Osteocyte (in vitro differentiated cells): ENCODE data around the gene IKZF1. TPM values are rescaled to one million over a fixed set of nuclear protein-coding genes. Genes with fewer than 3 reads are reported as not detected.

Source experiments
- DNase-seq: peaks from one replicate; pipeline ENCODE4 v3.0.0; 2021; ENCODE audit warnings: mixed read lengths; ENCODE audit not compliant: unreplicated experiment; ENCODE audit errors: extremely low spot score
- H3K27ac Mint-ChIP-seq: one replicate; pipeline ENCODE4 v1.8.0; 2021; ENCODE audit warnings: mild to moderate bottlenecking, mixed read lengths; ENCODE audit not compliant: unreplicated experiment
- H3K27me3 Mint-ChIP-seq: one replicate; pipeline ENCODE4 v1.8.0; 2021; ENCODE audit warnings: mixed read lengths; ENCODE audit not compliant: unreplicated experiment
- H3K36me3 Mint-ChIP-seq: one replicate; pipeline ENCODE4 v1.8.0; 2021; ENCODE audit warnings: mixed read lengths; ENCODE audit not compliant: unreplicated experiment
- H3K4me1 Mint-ChIP-seq: one replicate; pipeline ENCODE4 v1.8.0; 2021; ENCODE audit warnings: mixed read lengths; ENCODE audit not compliant: unreplicated experiment
- H3K4me3 Mint-ChIP-seq: one replicate; pipeline ENCODE4 v1.8.0; 2021; ENCODE audit warnings: mild to moderate bottlenecking, moderate library complexity, mixed read lengths; ENCODE audit not compliant: unreplicated experiment
- H3K9me3 Mint-ChIP-seq: one replicate; pipeline ENCODE4 v1.8.0; 2021; ENCODE audit warnings: mixed read lengths; ENCODE audit not compliant: unreplicated experiment
- CTCF ChIP-seq: fragments of 200-600 bp; sonication (generic); IDR thresholded peaks from 2 replicates; pipeline ENCODE4 v1.5.0; 2021; ENCODE audit warnings: antibody characterized with exemption, mild to moderate bottlenecking, moderate library complexity
- total RNA-seq: library from RNA; stranded (reverse); gene quantifications from 2 replicates; pipeline ENCODE4 v1.2.1, GENCODE V29; 2021

The IKZF1 gene
- total RNA-seq, 1 donor from 2014 or later, result not detected

GRCh38 chr7:50312250-50313162 is 8.0 kb downstream of the IKZF1 start:
- no peaks in the 10 kb centered on the region for H3K36me3 Mint-ChIP-seq
- no peak overlapping the region for H3K27ac Mint-ChIP-seq
- H3K4me1 Mint-ChIP-seq, result no peaks in the 10 kb centered on the region
- H3K4me3 Mint-ChIP-seq, result no peak overlapping the region
- no peak for DNase-seq
- peaks cover 57% of the 10 kb centered on the region for H3K27me3 Mint-ChIP-seq
- no peak for TF ChIP-seq CTCF
- no peaks in the 10 kb centered on the region for H3K9me3 Mint-ChIP-seq

- Mint-ChIP-seq H3K36me3 (no peaks in the 10 kb centered on the region), H3K27ac (no peak overlapping the region), H3K9me3 (no peaks in the 10 kb centered on the region), H3K4me3 (no peak overlapping the region), H3K27me3 (peaks cover 50% of the 10 kb centered on the region), H3K4me1 (no peaks in the 10 kb centered on the region)
- no peak for TF ChIP-seq CTCF
- DNase-seq, result no peak
Measured at GRCh38 chr7:50314836-50315592, 10.5 kb downstream of the IKZF1 start.

- TF ChIP-seq CTCF, result no peak
- H3K36me3 Mint-ChIP-seq, result no peaks in the 10 kb centered on the region
- H3K4me3 Mint-ChIP-seq, result no peak overlapping the region
- H3K4me1 Mint-ChIP-seq, result no peaks in the 10 kb centered on the region
- no peak for DNase-seq
- peaks cover 50% of the 10 kb centered on the region for H3K27me3 Mint-ChIP-seq
- no peaks in the 10 kb centered on the region for H3K9me3 Mint-ChIP-seq
- no peak overlapping the region for H3K27ac Mint-ChIP-seq
Measured at GRCh38 chr7:50315739-50316671, 11.5 kb downstream of the IKZF1 start.

GRCh38 chr7:50317221-50317678 is 12.7 kb downstream of the IKZF1 start:
- no peaks in the 10 kb centered on the region for H3K36me3 Mint-ChIP-seq
- H3K27me3 Mint-ChIP-seq, result peaks cover 48% of the 10 kb centered on the region
- DNase-seq, result no peak
- H3K4me3 Mint-ChIP-seq, result no peak overlapping the region
- no peak for TF ChIP-seq CTCF
- H3K4me1 Mint-ChIP-seq, result no peaks in the 10 kb centered on the region
- no peaks in the 10 kb centered on the region for H3K9me3 Mint-ChIP-seq
- no peak overlapping the region for H3K27ac Mint-ChIP-seq
